Measurements from ENCODE around the gene OSBPL5. TPM values are rescaled to one million over a fixed set of nuclear protein-coding genes. Genes with fewer than 3 reads are reported as not detected.

Gene OSBPL5
- total and polyA plus RNA-seq, 4 donors = 15.2 to 51.5 (median 28.3) TPM

DNA sequence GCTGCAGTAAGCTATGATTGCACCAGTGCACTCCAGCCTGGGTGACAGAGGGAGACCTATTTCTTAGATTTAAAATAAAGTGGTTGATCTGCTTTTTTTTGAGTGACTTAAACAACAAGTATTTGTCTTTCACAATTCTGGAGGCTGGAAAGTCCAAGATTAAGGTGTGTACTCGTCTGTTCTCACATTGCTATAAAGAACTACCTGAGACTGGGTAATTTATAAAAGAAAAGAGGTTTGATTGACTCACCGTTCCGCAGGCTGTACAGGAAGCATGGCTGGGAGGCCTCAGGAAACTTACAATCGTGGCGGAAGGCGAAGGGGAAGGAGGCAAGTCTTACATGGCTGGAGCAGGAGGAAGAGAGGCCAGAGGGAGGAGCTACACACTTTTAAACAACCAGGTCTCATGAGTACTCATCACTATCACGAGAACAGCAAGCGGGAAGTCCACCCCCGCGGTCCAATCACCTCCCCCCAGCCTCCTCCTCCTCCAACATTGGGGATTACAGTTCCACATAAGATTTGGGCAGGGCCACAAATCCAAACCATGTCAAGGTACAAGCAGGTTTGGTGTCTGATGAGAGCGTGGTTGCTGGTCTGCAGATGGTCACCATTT lies 19.7 kb upstream of the OSBPL5 start:
- H3K27ac ChIP-seq (ENCODE audit: low read depth in 1 of 2, low read length in 1 of 2) = no peak overlapping the region
- DNase-seq = no peak

DNA sequence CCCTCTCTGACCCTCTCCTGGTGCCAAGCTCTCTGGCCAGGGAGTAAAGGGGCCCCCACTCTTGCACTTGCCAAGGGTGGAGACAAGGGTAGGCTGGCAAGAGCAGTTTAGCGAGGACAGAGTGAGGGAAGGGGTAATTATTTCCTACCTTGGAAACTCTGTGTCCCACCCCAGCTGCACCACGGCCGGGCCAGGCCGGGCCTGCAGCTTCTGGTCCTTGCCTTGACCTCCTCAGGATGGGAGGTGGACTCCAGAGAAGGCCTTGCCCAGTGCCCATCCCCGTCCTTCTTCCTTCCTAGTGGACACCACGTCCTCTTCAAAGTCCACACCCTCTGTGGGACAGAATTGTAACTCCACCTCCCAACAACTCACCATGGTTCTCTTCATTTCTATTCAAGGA lies 18.4 kb upstream of the OSBPL5 start:
- Histone ChIP-seq H3K4me3 (no peak overlapping the region), H3K27me3 (ENCODE audit: control insufficient read depth in 3 of 3, insufficient read depth in 3 of 3, low read length in 2 of 3) (no peaks in the 10 kb centered on the region), H3K9me3 (ENCODE audit: control insufficient read depth in 4 of 4, insufficient read depth in 3 of 4, low read length in 3 of 4) (no peaks in the 10 kb centered on the region), H3K36me3 (ENCODE audit: control insufficient read depth in 4 of 4, insufficient read depth in 4 of 4, low read length in 4 of 4) (no peaks in the 10 kb centered on the region), H3K9ac (ENCODE audit: insufficient read depth in 1 of 2, low read length in 2 of 2) (no peak overlapping the region), H3K27ac (ENCODE audit: low read depth in 1 of 2, low read length in 1 of 2) (no peak overlapping the region), H3K4me1 (ENCODE audit: control insufficient read depth in 5 of 5, insufficient read depth in 5 of 5, low read length in 5 of 5) (peaks cover 0 to 2% (median 0%) of the 10 kb centered on the region in 5 donors)
- ATAC-seq (ENCODE audit: insufficient read depth, low FRiP score) (no peak), DNase-seq (no peak)
- TF ChIP-seq, protein P1, sequence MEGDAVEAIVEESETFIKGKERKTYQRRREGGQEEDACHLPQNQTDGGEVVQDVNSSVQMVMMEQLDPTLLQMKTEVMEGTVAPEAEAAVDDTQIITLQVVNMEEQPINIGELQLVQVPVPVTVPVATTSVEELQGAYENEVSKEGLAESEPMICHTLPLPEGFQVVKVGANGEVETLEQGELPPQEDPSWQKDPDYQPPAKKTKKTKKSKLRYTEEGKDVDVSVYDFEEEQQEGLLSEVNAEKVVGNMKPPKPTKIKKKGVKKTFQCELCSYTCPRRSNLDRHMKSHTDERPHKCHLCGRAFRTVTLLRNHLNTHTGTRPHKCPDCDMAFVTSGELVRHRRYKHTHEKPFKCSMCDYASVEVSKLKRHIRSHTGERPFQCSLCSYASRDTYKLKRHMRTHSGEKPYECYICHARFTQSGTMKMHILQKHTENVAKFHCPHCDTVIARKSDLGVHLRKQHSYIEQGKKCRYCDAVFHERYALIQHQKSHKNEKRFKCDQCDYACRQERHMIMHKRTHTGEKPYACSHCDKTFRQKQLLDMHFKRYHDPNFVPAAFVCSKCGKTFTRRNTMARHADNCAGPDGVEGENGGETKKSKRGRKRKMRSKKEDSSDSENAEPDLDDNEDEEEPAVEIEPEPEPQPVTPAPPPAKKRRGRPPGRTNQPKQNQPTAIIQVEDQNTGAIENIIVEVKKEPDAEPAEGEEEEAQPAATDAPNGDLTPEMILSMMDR (IDR thresholded peaks at IDR 0.05; ENCODE audit: control extremely low read depth, extremely low read depth) = no peak
- WGBS, 2 donors = 78 to 80% methylated on average over 6 of the region's 6 CpGs

More for the DNA sequence above, 19.7 kb upstream of the OSBPL5 start:
- TF ChIP-seq, protein P1 (IDR thresholded peaks at IDR 0.05; ENCODE audit: control extremely low read depth, extremely low read depth) = no peak
- H3K36me3 ChIP-seq (ENCODE audit: control insufficient read depth in 4 of 4, insufficient read depth in 4 of 4, low read length in 4 of 4) = no peaks in the 10 kb centered on the region
- no peak overlapping the region for H3K4me3 ChIP-seq
- H3K9me3 ChIP-seq (ENCODE audit: control insufficient read depth in 4 of 4, insufficient read depth in 3 of 4, low read length in 3 of 4) = no peaks in the 10 kb centered on the region
- no peaks in the 10 kb centered on the region for H3K27me3 ChIP-seq (ENCODE audit: control insufficient read depth in 3 of 3, insufficient read depth in 3 of 3, low read length in 2 of 3)
- peaks cover 0 to 3% (median 0%) of the 10 kb centered on the region in 5 donors for H3K4me1 ChIP-seq (ENCODE audit: control insufficient read depth in 5 of 5, insufficient read depth in 5 of 5, low read length in 5 of 5)
- no peak for ATAC-seq (ENCODE audit: insufficient read depth, low FRiP score)
- 66 to 79% methylated on average over 11 of the region's 11 CpGs for WGBS, 2 donors
- no peak overlapping the region for H3K9ac ChIP-seq (ENCODE audit: insufficient read depth in 1 of 2, low read length in 2 of 2)

DNA sequence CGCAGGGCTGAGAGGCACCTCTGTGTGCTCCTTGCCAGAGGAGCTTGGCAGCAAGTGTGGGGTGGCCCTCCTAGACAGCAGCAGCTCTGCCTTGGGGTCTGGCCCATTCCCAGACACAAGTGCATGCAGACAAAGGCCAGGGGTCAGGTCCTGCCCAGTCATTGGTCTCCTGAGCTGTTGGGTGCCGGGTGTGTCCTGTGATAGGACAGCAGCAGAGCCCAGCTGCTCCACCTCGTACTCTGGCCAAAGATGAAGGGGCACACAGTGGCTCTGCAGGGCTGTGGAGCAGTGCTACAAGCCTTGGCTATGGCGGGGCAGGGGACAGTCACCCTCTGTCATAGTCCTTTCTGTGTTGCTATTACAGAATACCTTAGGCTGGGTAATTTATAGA lies 17.3 kb upstream of the OSBPL5 start:
- H3K4me1 ChIP-seq (ENCODE audit: control insufficient read depth in 5 of 5, insufficient read depth in 5 of 5, low read length in 5 of 5) = peaks cover 0 to 2% (median 0%) of the 10 kb centered on the region in 5 donors
- TF ChIP-seq, protein P1 (IDR thresholded peaks at IDR 0.05; ENCODE audit: control extremely low read depth, extremely low read depth) = no peak
- no peak overlapping the region for H3K9ac ChIP-seq (ENCODE audit: insufficient read depth in 1 of 2, low read length in 2 of 2)
- no peaks in the 10 kb centered on the region for H3K36me3 ChIP-seq (ENCODE audit: control insufficient read depth in 4 of 4, insufficient read depth in 4 of 4, low read length in 4 of 4)
- H3K27me3 ChIP-seq (ENCODE audit: control insufficient read depth in 3 of 3, insufficient read depth in 3 of 3, low read length in 2 of 3) = no peaks in the 10 kb centered on the region
- ATAC-seq (ENCODE audit: insufficient read depth, low FRiP score) (no peak), DNase-seq (no peak)
- no peaks in the 10 kb centered on the region for H3K9me3 ChIP-seq (ENCODE audit: control insufficient read depth in 4 of 4, insufficient read depth in 3 of 4, low read length in 3 of 4)
- H3K4me3 ChIP-seq = no peak overlapping the region
- H3K27ac ChIP-seq (ENCODE audit: low read depth in 1 of 2, low read length in 1 of 2) = no peak overlapping the region
- 93 to 97% methylated on average over 4 of the region's 4 CpGs for WGBS, 2 donors

Measured in lung (tissue), 12 donors.